GM10266 (cell line): Measurements from ENCODE around the gene GABRB2.

Source experiments
- DNase-seq: peaks from one replicate; pipeline ENCODE4 v3.0.0; 2012; ENCODE audit errors: extremely low spot score
- TF ChIP-seq, protein P1 (sequence below): IDR thresholded peaks from 2 replicates; pipeline ENCODE4 v1.5.1; 2012; ENCODE audit warnings: mild to moderate bottlenecking, low read depth; ENCODE audit not compliant: control insufficient read depth, insufficient read depth; ENCODE audit errors: missing control alignments

GABRB2 gene

DNA sequence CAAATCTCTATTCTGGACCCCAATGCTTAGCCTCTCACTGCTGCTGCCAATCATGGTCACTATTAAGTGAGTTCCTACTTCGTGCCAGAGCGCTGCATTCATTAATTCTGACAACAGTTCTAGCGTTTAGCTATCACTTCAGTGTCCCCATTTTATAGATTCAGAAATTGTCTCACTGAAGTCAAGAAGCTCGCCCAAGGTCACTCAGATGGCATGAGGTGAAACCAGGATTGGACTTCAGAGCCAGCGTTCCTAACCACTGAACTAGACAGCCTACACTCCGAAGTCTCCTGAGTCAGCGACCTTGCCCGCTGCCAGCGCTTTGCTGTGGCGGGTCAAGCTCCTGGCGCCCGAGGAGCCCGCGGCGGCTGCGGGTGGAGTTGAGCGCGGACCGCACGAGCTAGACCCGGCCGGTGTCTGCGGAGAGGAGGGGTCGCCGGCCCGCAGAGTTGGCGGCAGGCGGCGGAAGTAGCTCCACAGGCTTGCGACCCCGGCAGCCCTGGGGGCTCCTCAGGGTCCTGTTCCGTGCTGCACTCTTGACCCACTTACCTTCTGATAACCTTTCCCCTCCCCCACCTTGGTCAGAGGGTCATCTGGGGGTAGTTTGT lies 2.1 kb upstream of the GABRB2 start:
- TF ChIP-seq, protein P1, sequence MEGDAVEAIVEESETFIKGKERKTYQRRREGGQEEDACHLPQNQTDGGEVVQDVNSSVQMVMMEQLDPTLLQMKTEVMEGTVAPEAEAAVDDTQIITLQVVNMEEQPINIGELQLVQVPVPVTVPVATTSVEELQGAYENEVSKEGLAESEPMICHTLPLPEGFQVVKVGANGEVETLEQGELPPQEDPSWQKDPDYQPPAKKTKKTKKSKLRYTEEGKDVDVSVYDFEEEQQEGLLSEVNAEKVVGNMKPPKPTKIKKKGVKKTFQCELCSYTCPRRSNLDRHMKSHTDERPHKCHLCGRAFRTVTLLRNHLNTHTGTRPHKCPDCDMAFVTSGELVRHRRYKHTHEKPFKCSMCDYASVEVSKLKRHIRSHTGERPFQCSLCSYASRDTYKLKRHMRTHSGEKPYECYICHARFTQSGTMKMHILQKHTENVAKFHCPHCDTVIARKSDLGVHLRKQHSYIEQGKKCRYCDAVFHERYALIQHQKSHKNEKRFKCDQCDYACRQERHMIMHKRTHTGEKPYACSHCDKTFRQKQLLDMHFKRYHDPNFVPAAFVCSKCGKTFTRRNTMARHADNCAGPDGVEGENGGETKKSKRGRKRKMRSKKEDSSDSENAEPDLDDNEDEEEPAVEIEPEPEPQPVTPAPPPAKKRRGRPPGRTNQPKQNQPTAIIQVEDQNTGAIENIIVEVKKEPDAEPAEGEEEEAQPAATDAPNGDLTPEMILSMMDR = no peak

DNA sequence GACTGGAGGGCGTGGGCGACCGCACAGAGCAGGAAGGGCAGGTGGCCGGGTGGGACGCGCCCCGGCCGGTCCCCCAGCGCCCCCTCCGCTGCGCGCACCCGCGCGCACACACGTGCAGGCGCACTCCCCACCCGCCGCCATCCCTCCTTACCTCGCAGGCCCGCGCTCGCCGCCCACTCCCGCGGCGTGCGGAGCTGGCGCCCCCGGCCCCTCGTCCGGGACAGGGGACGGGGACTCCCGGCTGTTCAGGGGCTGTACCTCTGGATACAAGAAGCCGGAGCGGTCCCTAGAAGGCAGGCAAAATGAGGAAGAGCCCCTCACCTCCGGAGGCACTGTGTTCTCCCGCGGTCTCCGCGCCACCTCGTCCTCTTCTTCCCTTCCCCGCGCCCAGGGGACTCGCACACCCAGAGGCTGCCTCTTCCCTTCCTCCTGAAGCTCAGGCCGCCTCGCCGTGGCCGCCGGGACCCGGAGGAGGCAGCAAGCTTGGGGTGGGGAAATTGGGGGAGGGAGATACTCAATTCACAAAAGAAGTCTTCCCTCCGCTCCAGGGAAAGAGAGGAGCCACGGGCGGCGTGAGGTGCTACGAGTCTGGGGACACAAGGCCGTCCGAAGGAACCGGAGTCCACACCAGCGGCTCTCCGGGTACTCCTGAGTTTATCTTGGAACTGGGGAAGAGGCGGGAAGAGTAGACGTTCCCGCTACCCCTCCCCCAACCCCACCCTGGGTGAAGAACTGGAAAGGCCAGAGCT lies 1.4 kb upstream of the GABRB2 start:
- peak; percentile 44 for DNase-seq
- TF ChIP-seq, protein P1 = no peak

More for the DNA sequence above, 2.1 kb upstream of the GABRB2 start:
- DNase-seq = no peak

DNA sequence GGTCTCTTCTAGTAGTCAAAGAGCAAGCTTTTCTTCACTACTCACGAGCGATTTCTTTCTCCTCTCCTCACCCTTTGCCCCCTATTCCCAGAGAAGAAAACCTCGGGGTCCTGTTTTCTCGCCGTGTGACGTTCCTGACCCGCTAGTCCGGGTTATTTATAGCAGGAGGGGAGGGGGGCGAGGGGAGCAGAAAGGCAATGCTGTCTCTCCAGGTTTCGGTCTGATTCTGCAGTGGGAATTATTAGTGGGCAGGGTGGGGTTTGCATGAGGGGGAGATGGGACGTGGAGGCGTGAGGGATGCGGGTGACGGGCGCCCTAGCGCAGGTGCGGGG lies 847 bp upstream of the GABRB2 start:
- TF ChIP-seq, protein P1 = no peak
- peak; percentile 40 for DNase-seq

DNA sequence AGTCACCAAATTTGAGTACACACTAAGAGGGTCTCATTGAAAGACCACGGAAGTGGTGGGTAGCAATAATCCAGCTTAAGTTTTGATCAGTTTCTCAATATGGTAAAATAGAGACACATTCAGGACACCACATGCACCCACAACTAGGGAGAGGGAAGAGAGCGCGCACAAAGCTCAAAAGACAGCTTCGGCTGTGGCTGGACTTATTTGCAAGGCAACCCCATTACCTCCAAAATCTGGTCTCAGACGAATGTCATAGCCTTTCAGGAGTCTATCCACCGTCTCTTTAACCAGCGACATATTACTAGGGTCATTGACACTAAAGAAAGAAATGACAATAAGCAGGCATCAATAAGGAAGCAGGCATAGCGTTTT lies 443 bp downstream of the GABRB2 start:
- TF ChIP-seq, protein P1 = no peak
- peak; percentile 35 for DNase-seq

DNA sequence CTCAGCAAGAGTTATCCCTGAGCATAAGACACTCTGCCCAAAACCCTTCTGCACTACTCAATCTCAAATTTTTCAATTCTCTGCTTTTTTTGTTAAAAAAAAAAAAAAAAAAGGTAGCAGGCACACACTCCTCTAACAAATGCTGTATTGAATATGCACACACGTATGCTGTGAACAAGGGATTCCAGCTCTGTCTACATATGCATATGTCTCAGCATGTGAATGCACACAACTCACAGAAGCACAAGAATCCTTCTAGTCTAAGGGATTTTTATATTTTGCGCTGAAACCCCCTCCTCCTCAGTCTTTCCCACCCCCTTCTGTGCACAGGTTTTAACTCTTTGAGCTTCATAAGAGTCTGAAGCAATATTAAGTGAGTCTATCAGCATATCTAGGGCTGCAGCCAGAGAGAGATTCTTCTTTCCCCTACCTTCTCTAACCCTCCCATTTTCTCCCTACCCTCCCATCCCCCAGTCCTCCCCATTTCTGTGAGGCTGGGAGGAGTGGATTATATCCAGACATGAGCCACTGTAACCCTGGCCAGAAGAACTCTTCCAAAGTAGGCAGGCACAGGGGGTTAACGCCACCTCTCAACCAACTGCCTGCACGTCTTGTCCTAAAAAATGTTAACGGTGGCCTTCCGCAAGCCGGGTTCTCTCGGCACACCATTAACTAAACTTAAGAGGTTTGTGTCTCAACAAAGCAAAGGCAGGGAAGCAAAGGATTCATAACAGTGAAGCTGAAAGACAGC lies 1.0 kb downstream of the GABRB2 start:
- peak; percentile 23 for DNase-seq
- TF ChIP-seq, protein P1 = no peak

DNA sequence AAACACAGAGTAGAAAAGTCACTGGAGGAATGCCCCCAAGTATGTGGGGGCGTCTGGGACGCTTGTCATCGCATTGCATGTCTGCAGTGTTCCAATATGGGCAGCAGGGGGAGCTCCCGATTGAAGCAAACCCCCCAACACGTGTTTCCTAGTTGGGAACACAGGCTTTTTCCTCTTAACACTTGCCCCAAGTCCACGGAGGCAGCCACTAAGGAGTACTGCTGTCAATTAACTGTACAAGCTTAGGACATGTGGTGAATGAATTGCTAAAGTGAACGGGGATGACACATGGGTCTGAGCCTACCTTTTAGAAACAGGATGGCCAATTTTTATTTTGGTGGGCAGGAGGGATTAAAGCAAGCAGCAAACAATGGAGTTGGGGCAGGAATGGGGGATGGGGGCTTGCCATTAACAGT lies 2.2 kb downstream of the GABRB2 start:
- TF ChIP-seq, protein P1 = peak; percentile 84
- peak; percentile 67 for DNase-seq

DNA sequence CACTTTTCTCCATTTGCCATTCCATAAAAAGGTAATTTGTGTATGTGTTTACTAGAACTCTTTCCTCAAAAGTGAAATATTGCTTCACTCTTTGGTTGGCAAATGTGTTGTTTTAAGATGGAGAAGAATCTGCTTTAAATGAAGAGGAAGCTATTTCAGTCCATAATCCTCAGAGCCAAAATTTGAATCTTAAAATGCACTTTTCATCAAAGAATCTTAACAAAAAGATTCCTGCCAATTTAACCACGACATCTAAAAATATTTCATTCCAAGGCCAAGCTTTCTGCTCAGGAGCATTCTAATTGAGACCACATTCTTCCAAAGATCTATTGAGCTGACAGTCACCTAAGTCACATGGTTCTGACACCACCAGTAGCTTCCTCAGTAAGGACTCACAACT lies 7.5 kb downstream of the GABRB2 start:
- TF ChIP-seq, protein P1 = no peak
- no peak for DNase-seq
